Mammary epithelial cell (primary cell): ENCODE results near the gene PFN3.
A peak's percentile ranks its signal among the peaks of the same experiment; 100 is the strongest.

ENCODE experiments used
- CTCF ChIP-seq, 2 donors: IDR thresholded peaks in 1 of 2; conservative IDR thresholded peaks in 1 of 2; 2 replicates each; pipeline ENCODE4 v1.5.1; 2011 to 2012; ENCODE audit warnings: inconsistent platforms in 2 of 2, low read length in 2 of 2, mild to moderate bottlenecking in 2 of 2, control low read depth in 1 of 2, low read depth in 1 of 2; ENCODE audit not compliant: insufficient read depth in 1 of 2; ENCODE audit errors: extremely low read depth in 1 of 2
- EZH2 ChIP-seq: IDR thresholded peaks from 2 replicates; pipeline ENCODE4 v1.6.1; 2012; ENCODE audit warnings: low read length, inconsistent platforms, borderline replicate concordance

- TF ChIP-seq CTCF (conservative IDR thresholded peaks at IDR 0.05 in 1 of 2, IDR thresholded peaks at IDR 0.05 in 1 of 2; ENCODE audit: extremely low read depth in 1 of 2, insufficient read depth in 1 of 2, low read depth in 1 of 2, low read length in 2 of 2) (peak; percentile 49 to 78), EZH2 (no peak)
Measured at GRCh38 chr5:177402271-177403043, 2.0 kb upstream of the PFN3 start.
